Fibroblast of upper back skin (primary cell): Measurements from ENCODE around the gene SRGAP1.

Experiments
- DNase-seq: peaks from one replicate; pipeline ENCODE4 v3.0.0-alpha.2; 2013

SRGAP1 gene

GRCh38 chr12:63844391-63845341, at the start of gene SRGAP1:
TSS of gene SRGAP1 (plus strand) at chr12:63844700. CDS start at chr12:63844817, 117 bp downstream.
- peak; percentile 78 for DNase-seq

GRCh38 chr12:63795032-63795687, 49.3 kb upstream of the SRGAP1 start:
- DNase-seq: no peak

GRCh38 chr12:63795944-63796343, 48.6 kb upstream of the SRGAP1 start:
- no peak for DNase-seq

GRCh38 chr12:63802012-63802608, 42.4 kb upstream of the SRGAP1 start:
- DNase-seq: peak; percentile 30

GRCh38 chr12:63804746-63805145, 39.8 kb upstream of the SRGAP1 start:
- DNase-seq: no peak

GRCh38 chr12:63805704-63806672, 38.5 kb upstream of the SRGAP1 start:
- no peak for DNase-seq

GRCh38 chr12:63808631-63809030, 35.9 kb upstream of the SRGAP1 start:
- peak; percentile 21 for DNase-seq

GRCh38 chr12:63809566-63809965, 34.9 kb upstream of the SRGAP1 start:
- DNase-seq: peak; percentile 5

GRCh38 chr12:63811334-63811733, 33.2 kb upstream of the SRGAP1 start:
- DNase-seq: no peak

GRCh38 chr12:63811755-63812154, 32.7 kb upstream of the SRGAP1 start:
- no peak for DNase-seq

- DNase-seq: peak; percentile 3
Observed at GRCh38 chr12:63814146-63814772, 30.2 kb upstream of the SRGAP1 start.

GRCh38 chr12:63815482-63815852, 29.0 kb upstream of the SRGAP1 start:
- DNase-seq: no peak

GRCh38 chr12:63816031-63816430, 28.5 kb upstream of the SRGAP1 start:
- no peak for DNase-seq

- no peak for DNase-seq
Observed at GRCh38 chr12:63820427-63820826, 24.1 kb upstream of the SRGAP1 start.

- peak; percentile 55 for DNase-seq
Observed at GRCh38 chr12:63821781-63822251, 22.7 kb upstream of the SRGAP1 start.

GRCh38 chr12:63822352-63822751, 22.1 kb upstream of the SRGAP1 start:
- DNase-seq: peak; percentile 90

- no peak for DNase-seq
Observed at GRCh38 chr12:63823040-63823439, 21.5 kb upstream of the SRGAP1 start.

- DNase-seq: peak; percentile 64
Observed at GRCh38 chr12:63826006-63826585, 18.4 kb upstream of the SRGAP1 start.

- DNase-seq: no peak
Observed at GRCh38 chr12:63828867-63829266, 15.6 kb upstream of the SRGAP1 start.

GRCh38 chr12:63836046-63836445, 8.5 kb upstream of the SRGAP1 start:
- no peak for DNase-seq

- DNase-seq: no peak
Observed at GRCh38 chr12:63836936-63837335, 7.6 kb upstream of the SRGAP1 start.
